Measurements from ENCODE around the gene CLIC4.

The CLIC4 gene

GRCh38 chr1:24865168-24865567 is 119.9 kb downstream of the CLIC4 start:
- DNase-seq (ENCODE audit: low read depth), result no peak
- in situ Hi-C loops (cut with HindIII; ENCODE audit: low sequenced_read_pairs), result no loop called here

GRCh38 chr1:24865587-24865986 is 120.3 kb downstream of the CLIC4 start:
- in situ Hi-C loops (cut with HindIII; ENCODE audit: low sequenced_read_pairs), result no loop called here

More at GRCh38 chr1:24865168-24865567, 119.9 kb downstream of the CLIC4 start:
- no peak overlapping the region for H3K4me3 ChIP-seq (ENCODE audit: low read depth, low read length)
- TF ChIP-seq, protein P1, sequence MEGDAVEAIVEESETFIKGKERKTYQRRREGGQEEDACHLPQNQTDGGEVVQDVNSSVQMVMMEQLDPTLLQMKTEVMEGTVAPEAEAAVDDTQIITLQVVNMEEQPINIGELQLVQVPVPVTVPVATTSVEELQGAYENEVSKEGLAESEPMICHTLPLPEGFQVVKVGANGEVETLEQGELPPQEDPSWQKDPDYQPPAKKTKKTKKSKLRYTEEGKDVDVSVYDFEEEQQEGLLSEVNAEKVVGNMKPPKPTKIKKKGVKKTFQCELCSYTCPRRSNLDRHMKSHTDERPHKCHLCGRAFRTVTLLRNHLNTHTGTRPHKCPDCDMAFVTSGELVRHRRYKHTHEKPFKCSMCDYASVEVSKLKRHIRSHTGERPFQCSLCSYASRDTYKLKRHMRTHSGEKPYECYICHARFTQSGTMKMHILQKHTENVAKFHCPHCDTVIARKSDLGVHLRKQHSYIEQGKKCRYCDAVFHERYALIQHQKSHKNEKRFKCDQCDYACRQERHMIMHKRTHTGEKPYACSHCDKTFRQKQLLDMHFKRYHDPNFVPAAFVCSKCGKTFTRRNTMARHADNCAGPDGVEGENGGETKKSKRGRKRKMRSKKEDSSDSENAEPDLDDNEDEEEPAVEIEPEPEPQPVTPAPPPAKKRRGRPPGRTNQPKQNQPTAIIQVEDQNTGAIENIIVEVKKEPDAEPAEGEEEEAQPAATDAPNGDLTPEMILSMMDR (IDR thresholded peaks at IDR 0.05; ENCODE audit: low read depth, low read length, missing control alignments), result no peak

GRCh38 chr1:24866211-24867083 is 121.2 kb downstream of the CLIC4 start:
- H3K4me3 ChIP-seq (ENCODE audit: low read depth, low read length), result no peak overlapping the region
- in situ Hi-C loops (cut with HindIII; ENCODE audit: low sequenced_read_pairs), result no loop called here
- DNase-seq (ENCODE audit: low read depth), result no peak
- TF ChIP-seq, protein P1 (IDR thresholded peaks at IDR 0.05; ENCODE audit: low read depth, low read length, missing control alignments), result no peak

More at GRCh38 chr1:24865587-24865986, 120.3 kb downstream of the CLIC4 start:
- TF ChIP-seq, protein P1 (IDR thresholded peaks at IDR 0.05; ENCODE audit: low read depth, low read length, missing control alignments), result no peak
- no peak for DNase-seq (ENCODE audit: low read depth)
- no peak overlapping the region for H3K4me3 ChIP-seq (ENCODE audit: low read depth, low read length)

DNA sequence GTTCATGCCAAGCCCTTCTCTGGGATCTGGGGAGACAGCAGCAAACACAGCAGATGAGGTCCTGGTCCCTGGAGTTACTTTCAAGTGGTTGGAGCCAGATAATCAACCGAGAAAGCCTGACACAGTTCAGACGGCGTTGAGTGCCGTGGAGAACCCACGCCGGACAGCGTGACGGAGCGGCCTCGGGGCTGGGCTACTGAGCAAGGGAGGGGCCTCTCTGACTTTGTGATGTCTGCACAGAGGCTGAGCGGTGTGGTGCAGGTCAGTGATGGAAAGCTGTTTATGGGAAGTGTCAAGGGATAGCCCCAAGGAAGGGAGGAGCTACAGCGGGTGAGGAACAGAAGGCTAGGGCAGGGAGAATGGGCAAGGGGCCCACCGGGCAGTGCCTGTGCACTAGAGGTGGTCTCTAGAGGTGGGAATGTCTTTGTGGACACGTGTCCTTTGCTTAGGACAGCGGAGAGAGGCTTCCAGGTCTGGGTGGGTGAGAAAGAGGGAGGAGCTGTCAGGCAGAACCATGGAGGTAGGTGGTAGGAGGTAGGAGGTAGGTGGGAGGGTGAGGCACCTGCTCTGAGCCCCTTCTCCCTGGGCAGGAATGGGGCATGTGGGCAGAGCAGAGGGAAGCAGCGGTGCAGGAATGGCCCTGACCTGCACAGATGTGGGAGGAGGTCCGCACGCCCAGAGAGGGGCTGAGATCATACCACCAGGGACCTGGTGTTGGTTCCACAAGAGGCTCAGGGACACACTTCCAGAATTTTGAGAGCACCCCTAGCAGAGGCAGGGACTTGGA is 122.0 kb downstream of the CLIC4 start:
- in situ Hi-C loops (cut with HindIII; ENCODE audit: low sequenced_read_pairs), result no loop called here
- no peak overlapping the region for H3K4me3 ChIP-seq (ENCODE audit: low read depth, low read length)
- no peak for DNase-seq (ENCODE audit: low read depth)
- TF ChIP-seq, protein P1 (IDR thresholded peaks at IDR 0.05; ENCODE audit: low read depth, low read length, missing control alignments), result no peak

GRCh38 chr1:24868016-24868875 is 123.0 kb downstream of the CLIC4 start:
- no peak for DNase-seq (ENCODE audit: low read depth)
- no peak overlapping the region for H3K4me3 ChIP-seq (ENCODE audit: low read depth, low read length)
- in situ Hi-C loops (cut with HindIII; ENCODE audit: low sequenced_read_pairs), result no loop called here
- TF ChIP-seq, protein P1 (IDR thresholded peaks at IDR 0.05; ENCODE audit: low read depth, low read length, missing control alignments), result no peak

All from astrocyte of the cerebellum (primary cell).